ENCODE data around the gene PIP5K1B.
"Not testable (repeated sequence)": the region's sequence is repeated elsewhere in the genome, so short reads cannot be mapped to it uniquely, and the experiment has no call there.

- TF ChIP-seq, protein P1, sequence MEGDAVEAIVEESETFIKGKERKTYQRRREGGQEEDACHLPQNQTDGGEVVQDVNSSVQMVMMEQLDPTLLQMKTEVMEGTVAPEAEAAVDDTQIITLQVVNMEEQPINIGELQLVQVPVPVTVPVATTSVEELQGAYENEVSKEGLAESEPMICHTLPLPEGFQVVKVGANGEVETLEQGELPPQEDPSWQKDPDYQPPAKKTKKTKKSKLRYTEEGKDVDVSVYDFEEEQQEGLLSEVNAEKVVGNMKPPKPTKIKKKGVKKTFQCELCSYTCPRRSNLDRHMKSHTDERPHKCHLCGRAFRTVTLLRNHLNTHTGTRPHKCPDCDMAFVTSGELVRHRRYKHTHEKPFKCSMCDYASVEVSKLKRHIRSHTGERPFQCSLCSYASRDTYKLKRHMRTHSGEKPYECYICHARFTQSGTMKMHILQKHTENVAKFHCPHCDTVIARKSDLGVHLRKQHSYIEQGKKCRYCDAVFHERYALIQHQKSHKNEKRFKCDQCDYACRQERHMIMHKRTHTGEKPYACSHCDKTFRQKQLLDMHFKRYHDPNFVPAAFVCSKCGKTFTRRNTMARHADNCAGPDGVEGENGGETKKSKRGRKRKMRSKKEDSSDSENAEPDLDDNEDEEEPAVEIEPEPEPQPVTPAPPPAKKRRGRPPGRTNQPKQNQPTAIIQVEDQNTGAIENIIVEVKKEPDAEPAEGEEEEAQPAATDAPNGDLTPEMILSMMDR (IDR thresholded peaks at IDR 0.05; ENCODE audit: borderline replicate concordance, extremely low read depth, low read length, poor library complexity, severe bottlenecking): not testable (repeated sequence)
- TF ChIP-seq EZH2 (IDR thresholded peaks at IDR 0.05; ENCODE audit: borderline replicate concordance, low read depth, low read length, severe bottlenecking): not testable (repeated sequence)
Measured at GRCh38 chr9:68699625-68700024, 5.4 kb upstream of the PIP5K1B start.
